CD4-positive, alpha-beta T cell treated with Interleukin-12 subunit alpha and Interleukin-12 subunit beta, for 1 hour (primary cell): ENCODE results near the gene PDLIM5.
"Not testable (repeated sequence)": the region's sequence is repeated elsewhere in the genome, so short reads cannot be mapped to it uniquely, and the experiment has no call there.

Experiments
- DNase-seq: peaks from one replicate; pipeline ENCODE4 v3.0.0-alpha.2; 2020

PDLIM5 gene

GRCh38 chr4:94610145-94610544 lies 158.4 kb downstream of the PDLIM5 start:
- DNase-seq, result no peak

GRCh38 chr4:94613248-94613647 lies 161.5 kb downstream of the PDLIM5 start:
- DNase-seq, result no peak

GRCh38 chr4:94615451-94615850 lies 163.7 kb downstream of the PDLIM5 start:
- no peak for DNase-seq

- DNase-seq, result peak; percentile 35
Observed at GRCh38 chr4:94621491-94622080, 169.8 kb downstream of the PDLIM5 start.

GRCh38 chr4:94623126-94623911 lies 171.6 kb downstream of the PDLIM5 start:
- no peak for DNase-seq

- no peak for DNase-seq
Observed at GRCh38 chr4:94626942-94627341, 175.2 kb downstream of the PDLIM5 start.

GRCh38 chr4:94629058-94629457 lies 177.3 kb downstream of the PDLIM5 start:
- not testable (repeated sequence) for DNase-seq

GRCh38 chr4:94629837-94630236 lies 178.1 kb downstream of the PDLIM5 start:
- no peak for DNase-seq

GRCh38 chr4:94634271-94634670 lies 182.5 kb downstream of the PDLIM5 start:
- no peak for DNase-seq

- no peak for DNase-seq
Observed at GRCh38 chr4:94635177-94635576, 183.4 kb downstream of the PDLIM5 start.

GRCh38 chr4:94636004-94636403 lies 184.3 kb downstream of the PDLIM5 start:
- DNase-seq, result no peak

- DNase-seq, result no peak
Observed at GRCh38 chr4:94639298-94639697, 187.6 kb downstream of the PDLIM5 start.

GRCh38 chr4:94640151-94640550 lies 188.4 kb downstream of the PDLIM5 start:
- DNase-seq, result no peak

GRCh38 chr4:94641702-94642560 lies 190.2 kb downstream of the PDLIM5 start:
- no peak for DNase-seq

GRCh38 chr4:94642561-94642866 lies 190.8 kb downstream of the PDLIM5 start:
- DNase-seq, result no peak

GRCh38 chr4:94648699-94649098 lies 197.0 kb downstream of the PDLIM5 start:
- no peak for DNase-seq

- DNase-seq, result no peak
Observed at GRCh38 chr4:94649381-94650133, 197.8 kb downstream of the PDLIM5 start.

GRCh38 chr4:94650134-94650495 lies 198.4 kb downstream of the PDLIM5 start:
- DNase-seq, result no peak

- no peak for DNase-seq
Observed at GRCh38 chr4:94650690-94651089, 198.9 kb downstream of the PDLIM5 start.

- DNase-seq, result no peak
Observed at GRCh38 chr4:94653095-94653649, 201.4 kb downstream of the PDLIM5 start.

- no peak for DNase-seq
Observed at GRCh38 chr4:94653984-94654609, 202.4 kb downstream of the PDLIM5 start.

- no peak for DNase-seq
Observed at GRCh38 chr4:94654714-94655113, 203.0 kb downstream of the PDLIM5 start.
